H1 (cell line): ENCODE results near the gene AP3S1. TPM values are rescaled to one million over a fixed set of nuclear protein-coding genes. Genes with fewer than 3 reads are reported as not detected.

ENCODE experiments used
- CTCF ChIA-PET: fragments of 300-600 bp; sonication (Branson Sonifier 250); formaldehyde crosslinking; loops from one replicate; lab custom pipeline; 2021; ENCODE audit not compliant: partially characterized antibody; lab: Charles Lee
- POLR2A ChIA-PET: fragments of 300-600 bp; sonication (Branson Sonifier 250); formaldehyde crosslinking; loops from one replicate; lab custom pipeline; 2021; ENCODE audit warnings: inconsistent platforms; ENCODE audit not compliant: partially characterized antibody; lab: Charles Lee
- DNase-seq, 2 experiments: peaks; one replicate each; pipeline versions ENCODE4 v3.0.0 to v3.0.0-alpha.2; 2010 to 2022; ENCODE audit warnings: low spot score in 2 of 2, low read depth in 1 of 2, mixed read lengths in 1 of 2
- FAIRE-seq: peaks from 2 replicates; lab custom pipeline; 2011; peaks lifted over from hg19 to GRCh38; lab: Jason Lieb, UNC
- H2AFZ ChIP-seq: 2 replicates; pipeline ENCODE4 v1.8.1; 2012; ENCODE audit warnings: low read length, inconsistent platforms
- H2AK5ac ChIP-seq: 2 replicates; pipeline ENCODE4 v1.6.1; 2013; ENCODE audit warnings: low read depth, low read length
- H2BK120ac ChIP-seq: replicated peaks from 2 replicates; pipeline ENCODE3; 2013; ENCODE audit warnings: low read depth, low read length, inconsistent platforms
- H2BK12ac ChIP-seq: 2 replicates; pipeline ENCODE4 v1.6.1; 2013; ENCODE audit warnings: low read depth, low read length
- H2BK15ac ChIP-seq: 2 replicates; pipeline ENCODE4 v1.6.1; 2013; ENCODE audit warnings: low read length
- H2BK20ac ChIP-seq: 2 replicates; pipeline ENCODE4 v1.6.1; 2013; ENCODE audit warnings: low read length
- H2BK5ac ChIP-seq: 2 replicates; pipeline ENCODE4 v1.6.1; 2013; ENCODE audit warnings: low read depth, low read length
- H3K14ac ChIP-seq: 2 replicates; pipeline ENCODE4 v1.6.1; 2013; ENCODE audit warnings: inconsistent platforms; ENCODE audit not compliant: insufficient read length
- H3K18ac ChIP-seq: 2 replicates; pipeline ENCODE4 v1.6.1; 2013; ENCODE audit warnings: low read length; ENCODE audit errors: extremely low read depth
- H3K23ac ChIP-seq: 2 replicates; pipeline ENCODE4 v1.6.1; 2013; ENCODE audit warnings: inconsistent platforms; ENCODE audit not compliant: insufficient read length
- H3K23me2 ChIP-seq: 2 replicates; pipeline ENCODE4 v1.6.1; 2013; ENCODE audit warnings: low read depth, low read length
- H3K27ac ChIP-seq: 2 replicates; pipeline ENCODE4 v1.6.1; 2011; ENCODE audit warnings: low read depth, low read length, inconsistent platforms
- H3K27me3 ChIP-seq, 4 experiments: replicated peaks in 1 of 4; 1 replicate in 1 of 4; 2 replicates in 3 of 4; pipeline versions ENCODE4 v1.6.1 to v1.8.1; 2011 to 2013; ENCODE audit warnings: low read length in 3 of 4, mild to moderate bottlenecking in 3 of 4, inconsistent platforms in 2 of 4, mixed read lengths in 2 of 4, moderate library complexity in 1 of 4; ENCODE audit not compliant: control insufficient read depth in 3 of 4, insufficient read depth in 3 of 4; ENCODE audit errors: extremely low read depth in 1 of 4
- H3K36me3 ChIP-seq, 4 experiments: 2 replicates each; pipeline versions ENCODE4 v1.6.1 to v1.8.1; 2011 to 2013; ENCODE audit warnings: mild to moderate bottlenecking in 4 of 4, low read length in 3 of 4, moderate library complexity in 2 of 4, control low read depth in 1 of 4, inconsistent platforms in 1 of 4; ENCODE audit not compliant: insufficient read depth in 4 of 4, control insufficient read depth in 2 of 4
- H3K4ac ChIP-seq: replicated peaks from 2 replicates; pipeline ENCODE3; 2013; ENCODE audit warnings: low read length, low read depth, mixed read lengths, inconsistent platforms; ENCODE audit not compliant: insufficient read length
- H3K4me1 ChIP-seq, 4 experiments: replicated peaks in 1 of 4; 1 replicate in 1 of 4; 2 replicates in 3 of 4; pipeline versions ENCODE4 v1.6.1 to v1.8.1; 2011 to 2013; ENCODE audit warnings: low read length in 3 of 4, inconsistent platforms in 2 of 4, mixed read lengths in 1 of 4; ENCODE audit not compliant: insufficient read depth in 4 of 4, control insufficient read depth in 3 of 4
- H3K4me2 ChIP-seq, 2 experiments: 2 replicates each; pipeline versions ENCODE4 v1.6.1 to v1.8.1; 2011 to 2013; ENCODE audit warnings: low read depth in 2 of 2, low read length in 2 of 2, control low read depth in 1 of 2, inconsistent platforms in 1 of 2, mild to moderate bottlenecking in 1 of 2; ENCODE audit not compliant: insufficient read depth in 1 of 2
- H3K4me3 ChIP-seq, 4 experiments: fragments of 200-600, 300-600 bp in 1 of 4; sonication (generic), shearing (Covaris generic), sonication (Bioruptor Twin) in 1 of 4; 2 replicates each; pipeline versions ENCODE4 v1.5.1 to v1.8.1; 2011 to 2016; ENCODE audit warnings: low read length in 4 of 4, low read depth in 3 of 4, control low read depth in 2 of 4, inconsistent platforms in 2 of 4, mild to moderate bottlenecking in 2 of 4, mixed read lengths in 1 of 4, moderate library complexity in 1 of 4; ENCODE audit not compliant: insufficient read depth in 2 of 4; ENCODE audit errors: extremely low read depth in 1 of 4
- H3K56ac ChIP-seq: replicated peaks from 2 replicates; pipeline ENCODE3; 2013; ENCODE audit warnings: low read depth, mild to moderate bottlenecking, mixed read lengths, low read length, inconsistent platforms; ENCODE audit not compliant: insufficient read length
- H3K79me1 ChIP-seq: 2 replicates; pipeline ENCODE4 v1.6.1; 2013; ENCODE audit warnings: low read depth, low read length, control low read depth
- H3K79me2 ChIP-seq, 2 experiments: 2 replicates each; pipeline versions ENCODE4 v1.6.1 to v1.8.1; 2012 to 2013; ENCODE audit warnings: low read length in 2 of 2, mild to moderate bottlenecking in 2 of 2, inconsistent platforms in 1 of 2; ENCODE audit not compliant: insufficient read depth in 2 of 2, control insufficient read depth in 1 of 2
- H3K9ac ChIP-seq, 4 experiments: replicated peaks in 1 of 4; 1 replicate in 1 of 4; 2 replicates in 3 of 4; pipeline versions ENCODE4 v1.6.1 to v1.8.1; 2011 to 2013; ENCODE audit warnings: low read depth in 3 of 4, low read length in 3 of 4, control low read depth in 2 of 4, mild to moderate bottlenecking in 2 of 4, moderate library complexity in 2 of 4, inconsistent platforms in 1 of 4; ENCODE audit errors: extremely low read depth in 1 of 4
- H3K9me3 ChIP-seq, 2 experiments: 2 replicates each; pipeline versions ENCODE4 v1.6.1 to v1.8.1; 2012 to 2013; ENCODE audit warnings: mild to moderate bottlenecking in 2 of 2, moderate library complexity in 2 of 2, control low read depth in 1 of 2, inconsistent platforms in 1 of 2, low read depth in 1 of 2, low read length in 1 of 2, mixed read lengths in 1 of 2; ENCODE audit not compliant: insufficient read depth in 2 of 2
- H4K20me1 ChIP-seq, 2 experiments: replicated peaks in 1 of 2; 2 replicates each; pipeline versions ENCODE3 to v1.8.1; 2011 to 2013; ENCODE audit warnings: inconsistent platforms in 2 of 2, low read length in 2 of 2, mild to moderate bottlenecking in 1 of 2; ENCODE audit not compliant: insufficient read depth in 2 of 2, control insufficient read depth in 1 of 2
- H4K5ac ChIP-seq: 2 replicates; pipeline ENCODE4 v1.6.1; 2013; ENCODE audit warnings: low read length, low read depth, mixed read lengths, inconsistent platforms; ENCODE audit not compliant: insufficient read length
- H4K8ac ChIP-seq: 2 replicates; pipeline ENCODE4 v1.8.0; 2013; ENCODE audit warnings: mild to moderate bottlenecking, moderate library complexity, low read length, inconsistent platforms; ENCODE audit not compliant: insufficient read depth; ENCODE audit errors: extremely low read depth
- H4K91ac ChIP-seq: replicated peaks from 2 replicates; pipeline ENCODE3; 2013; ENCODE audit warnings: low read length, mixed read lengths, inconsistent platforms; ENCODE audit not compliant: insufficient read length
- KDM5A ChIP-seq: fragments of 200-600 bp; IDR thresholded peaks from 2 replicates; pipeline ENCODE4 v1.7.1; 2012; ENCODE audit warnings: mild to moderate bottlenecking, low read length, inconsistent platforms, mixed read lengths
- WGBS, 2 experiments: shearing (Covaris generic) in 1 of 2; methylation state at CpG; one replicate each; pipeline versions ENCODE4 v1.1.6 to v1.1.7; 2013 to 2015; ENCODE audit warnings: low lambda C conversion rate in 2 of 2, mixed read lengths in 2 of 2, inconsistent platforms in 1 of 2, low coverage in 1 of 2, missing lambda C conversion rate in 1 of 2; ENCODE audit not compliant: insufficient replicate concordance in 2 of 2, insufficient coverage in 1 of 2, insufficient read length in 1 of 2; ENCODE audit errors: extremely low coverage in 1 of 2, missing lambda C conversion rate in 1 of 2; 5-methylcytosine and 5-hydroxymethylcytosine counted together
- polyA plus RNA-seq, 7 experiments: library from polyadenylated mRNA; depleted of rRNA in 3 of 7; stranded (reverse) in 5 of 7; unstranded in 2 of 7; fragments of >200 nt in 5 of 7; fragments of 200-250 nt in 2 of 7; gene quantifications; 1 replicate in 5 of 7; 2 replicates in 1 of 7; 4 replicates in 1 of 7; pipeline versions ENCODE4 v1.2.1 to v1.2.3, GENCODE V29; 2011 to 2013; ENCODE audit warnings: missing spikeins in 2 of 7, mixed read lengths in 2 of 7
- total RNA-seq: library from RNA; stranded (reverse); fragmentation: NEBNext Ultra II Directional; extraction: Animal tissue kit (Norgen Biotek cat#: 25700); gene quantifications from 2 replicates; pipeline ENCODE4 v1.2.1, GENCODE V29; 2021

Gene AP3S1
- total and polyA plus RNA-seq, 2 of the 8 experiments (the other 6 are each of a cell fraction or from before 2014, with no cell fraction given) = 26.6 to 72.7 TPM

DNA sequence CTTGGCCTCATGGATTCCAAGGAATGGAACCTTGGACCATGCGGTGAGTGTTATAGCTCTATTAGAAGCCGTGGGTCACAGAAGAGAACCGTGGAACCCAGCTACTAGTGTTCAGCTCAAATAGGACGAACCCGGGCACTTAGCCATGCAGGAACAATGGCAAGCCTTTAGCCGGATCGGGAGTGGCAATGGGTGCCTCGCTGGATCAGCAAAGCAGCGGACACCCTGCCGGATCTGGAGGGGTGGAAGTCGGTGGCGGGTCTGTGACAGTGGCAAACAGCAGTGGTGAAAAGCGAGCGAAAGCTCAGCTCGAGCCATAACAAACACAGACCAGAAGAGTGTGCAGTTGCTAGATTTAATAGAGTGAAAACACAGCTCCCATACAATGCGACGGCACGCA, 22.9 kb upstream of the AP3S1 start:
- no peaks in the 10 kb centered on the region; the same call in 1 of the 2 replicates for H3K79me1 ChIP-seq
- H2BK120ac ChIP-seq = no peak overlapping the region
- peak overlapping the region; percentile 76; the same call in 1 of the 2 replicates for H2AK5ac ChIP-seq
- no peak overlapping the region for H4K8ac ChIP-seq
- no peaks in the 10 kb centered on the region for H3K9me3 ChIP-seq
- H3K27ac ChIP-seq = no peak overlapping the region
- FAIRE-seq (no peak), DNase-seq (no peak)
- ChIA-PET POLR2A (interaction anchor here (0.6 to 1.3 kb wide), 5 partner anchors 10 to 182 kb away, joined by 3 to 4 read pairs (median 3); partner anchors contain the start of genes AP3S1 and ATG12), CTCF (interaction anchor here (0.6 to 2.0 kb wide), 6 partner anchors 7 to 750 kb away, joined by 3 to 6 read pairs (median 4); partner anchors contain the start of gene LVRN)
- no peak overlapping the region for H4K91ac ChIP-seq
- H2AFZ ChIP-seq = peak overlapping the region; percentile 57; the same call in 1 of the 2 replicates
- peaks cover 0 to 1% of the 10 kb centered on the region in 2 experiments for H4K20me1 ChIP-seq
- no peak overlapping the region for H3K4ac ChIP-seq
- no peak overlapping the region for H3K9ac ChIP-seq
- H4K5ac ChIP-seq = no peak overlapping the region
- no peak for TF ChIP-seq KDM5A
- H3K18ac ChIP-seq = no peak overlapping the region
- H3K4me3 ChIP-seq = no peak overlapping the region
- no peaks in the 10 kb centered on the region for H3K36me3 ChIP-seq
- no peak overlapping the region; the same call in 1 of the 2 replicates for H2BK5ac ChIP-seq
- 95% methylated on average over 15 of the region's 18 CpGs; no CpG with 5 or more reads in 1 of the 2 experiments for WGBS, 2 experiments
- H3K27me3 ChIP-seq = peaks cover 0 to 22% (median 12%) of the 10 kb centered on the region in 4 experiments; a peak in 6 of 7 replicates
- peaks cover 11% of the 10 kb centered on the region for H3K23me2 ChIP-seq
- no peak overlapping the region for H3K14ac ChIP-seq
- H3K79me2 ChIP-seq = 0 out of 4 replicates have a peak, but pooled peaks cover 0 to 3% of the 10 kb centered on the region in 2 experiments
- no peak overlapping the region for H3K23ac ChIP-seq
- H3K4me2 ChIP-seq = no peak overlapping the region
- H2BK20ac ChIP-seq = no peak overlapping the region
- H2BK12ac ChIP-seq = no peak overlapping the region
- no peak overlapping the region for H3K56ac ChIP-seq
- H3K4me1 ChIP-seq = peaks cover 0 to 5% (median 1%) of the 10 kb centered on the region in 4 experiments; a peak in 5 of 7 replicates
- H2BK15ac ChIP-seq = no peak overlapping the region
